B cell (primary cell): ENCODE results near the gene MPV17L. TPM values are rescaled to one million over a fixed set of nuclear protein-coding genes. Genes with fewer than 3 reads are reported as not detected.

ENCODE experiments used
- ATAC-seq: fragments of 200-7000 bp; cut with Tn5 transposase; one replicate; pipeline ENCODE4 v1.10.0; 2021; ENCODE audit warnings: low read depth, mild to moderate bottlenecking, moderate number of reproducible peaks, moderate library complexity
- CTCF ChIA-PET: fragments of 350-600 bp; sonication (Branson Sonifier 250); formaldehyde crosslinking; loops from one replicate; lab custom pipeline; 2021; ENCODE audit warnings: antibody characterized with exemption, inconsistent platforms; lab: Charles Lee
- POLR2A ChIA-PET: fragments of 350-600 bp; sonication (Branson Sonifier 250); formaldehyde crosslinking; loops from one replicate; lab custom pipeline; 2021; ENCODE audit warnings: antibody characterized with exemption; lab: Charles Lee
- DNase-seq: peaks from one replicate; pipeline ENCODE4 v3.0.0; 2013
- H2AFZ ChIP-seq: 2 replicates; pipeline ENCODE4 v1.6.1; 2012; ENCODE audit warnings: mild to moderate bottlenecking, low read depth, low read length; ENCODE audit not compliant: insufficient read depth, poor library complexity, severe bottlenecking
- H3K27ac ChIP-seq, 2 donors: 1 replicate in 1 of 2; 2 replicates in 1 of 2; pipeline ENCODE4 v1.5.1; 2012 to 2013; ENCODE audit warnings: low read length in 2 of 2, mild to moderate bottlenecking in 2 of 2, moderate library complexity in 1 of 2
- H3K27me3 ChIP-seq, 4 experiments: fragments of 200-600 bp in 1 of 4; sonication (generic) in 1 of 4; replicated peaks in 1 of 4; 1 replicate in 2 of 4; 2 replicates in 2 of 4; pipeline versions ENCODE4 v1.6.1 to v1.7.0; 2013 to 2016; ENCODE audit warnings: low read length in 3 of 4, mild to moderate bottlenecking in 2 of 4, mixed read lengths in 1 of 4, moderate library complexity in 1 of 4; ENCODE audit not compliant: insufficient read depth in 4 of 4, control insufficient read depth in 3 of 4; ENCODE audit errors: control extremely low read depth in 1 of 4
- H3K36me3 ChIP-seq, 2 experiments: replicated peaks in 1 of 2; 1 replicate in 1 of 2; 2 replicates in 1 of 2; pipeline versions ENCODE4 v1.6.1 to v1.7.1; 2013; ENCODE audit warnings: low read length in 1 of 2; ENCODE audit not compliant: insufficient read depth in 2 of 2, control insufficient read depth in 1 of 2; ENCODE audit errors: control extremely low read depth in 1 of 2, extremely low read depth in 1 of 2
- H3K4me1 ChIP-seq, 2 donors: fragments of 200-600 bp in 1 of 2; sonication (generic) in 1 of 2; 1 replicate in 1 of 2; 2 replicates in 1 of 2; pipeline versions ENCODE4 v1.5.1 to v1.6.1; 2013 to 2017; ENCODE audit warnings: low read length in 2 of 2; ENCODE audit not compliant: control insufficient read depth in 2 of 2, insufficient read depth in 2 of 2
- H3K4me2 ChIP-seq: replicated peaks from 2 replicates; pipeline ENCODE3; 2012; ENCODE audit warnings: mild to moderate bottlenecking, low read depth, low read length; ENCODE audit not compliant: poor library complexity, severe bottlenecking
- H3K4me3 ChIP-seq, 5 experiments: fragments of 200-600 bp in 1 of 5; sonication (generic) in 1 of 5; 1 replicate in 3 of 5; 2 replicates in 2 of 5; pipeline versions ENCODE4 v1.5.1 to v1.7.0; 2011 to 2016; ENCODE audit warnings: low read length in 4 of 5, mild to moderate bottlenecking in 4 of 5, low read depth in 2 of 5, control low read depth in 1 of 5, moderate library complexity in 1 of 5; ENCODE audit not compliant: insufficient read depth in 1 of 5; ENCODE audit errors: control extremely low read depth in 1 of 5, extremely low read depth in 1 of 5
- H3K79me2 ChIP-seq: fragments of 200-600 bp; sonication (generic); one replicate; pipeline ENCODE4 v1.6.0; 2016; ENCODE audit warnings: low read length; ENCODE audit not compliant: control insufficient read depth, insufficient read depth
- H3K9ac ChIP-seq: fragments of 200-600 bp; sonication (generic); 2 replicates; pipeline ENCODE4 v1.6.1; 2017; ENCODE audit warnings: mild to moderate bottlenecking, low read length, moderate library complexity
- H3K9me3 ChIP-seq, 3 donors: one replicate each; pipeline versions ENCODE4 v1.6.1 to v1.7.1; 2013; ENCODE audit warnings: low read length in 2 of 3; ENCODE audit not compliant: control insufficient read depth in 2 of 3, insufficient read depth in 1 of 3; ENCODE audit errors: control extremely low read depth in 1 of 3
- H4K20me1 ChIP-seq: 2 replicates; pipeline ENCODE4 v1.6.0; 2012; ENCODE audit warnings: mild to moderate bottlenecking, low read length; ENCODE audit not compliant: insufficient read depth, control insufficient read depth, poor library complexity, severe bottlenecking
- H3K27ac Mint-ChIP-seq: one replicate; pipeline ENCODE4 v1.8.0; 2021; ENCODE audit warnings: mixed read lengths
- H3K27me3 Mint-ChIP-seq: one replicate; pipeline ENCODE4 v1.8.0; 2021; ENCODE audit warnings: mixed read lengths
- H3K4me1 Mint-ChIP-seq: one replicate; pipeline ENCODE4 v1.8.0; 2021; ENCODE audit warnings: mixed read lengths
- H3K4me3 Mint-ChIP-seq: one replicate; pipeline ENCODE4 v1.8.0; 2021; ENCODE audit warnings: mixed read lengths
- H3K9me3 Mint-ChIP-seq: one replicate; pipeline ENCODE4 v1.8.0; 2022; ENCODE audit warnings: mixed read lengths; ENCODE audit not compliant: insufficient read depth
- CTCF ChIP-seq: fragments of 200-600 bp; IDR thresholded peaks from one replicate; pipeline ENCODE4 v1.8.0; 2022; ENCODE audit warnings: antibody characterized with exemption, mild to moderate bottlenecking
- EZH2 ChIP-seq: IDR thresholded peaks from 2 replicates; pipeline ENCODE4 v1.6.1; 2012; ENCODE audit warnings: borderline replicate concordance, low read depth, mild to moderate bottlenecking, moderate library complexity, low read length; ENCODE audit not compliant: insufficient read depth, poor library complexity, severe bottlenecking
- WGBS: methylation state at CpG from one replicate; pipeline ENCODE4 v1.1.5; 2013; ENCODE audit warnings: missing lambda C conversion rate; ENCODE audit not compliant: insufficient coverage; 5-methylcytosine and 5-hydroxymethylcytosine counted together
- intact Hi-C: fragments of 100-400 bp; cut with micrococcal nuclease; formaldehyde crosslinking; loops from one replicate; pipeline ENCODE4 v1.10.0; 2022
- polyA plus RNA-seq: library from polyadenylated mRNA; depleted of rRNA; stranded (reverse); fragments of >200 nt; gene quantifications from 2 replicates; pipeline ENCODE4 v1.2.3, GENCODE V29; 2012
- total RNA-seq, 2 donors: library from RNA; stranded (reverse); fragments of 120-200 nt in 1 of 2; gene quantifications; 1 replicate in 1 of 2; 2 replicates in 1 of 2; pipeline versions ENCODE4 v1.2.3 to v1.2.4, GENCODE V29; 2013 to 2022

Gene MPV17L
- total and polyA plus RNA-seq, 2 donors (not counting 1 experiment from before 2014, with no cell fraction given) = 0.06 to 0.27 TPM

- peaks cover 3% of the 10 kb centered on the region for H3K27me3 Mint-ChIP-seq
- no peaks in the 10 kb centered on the region for H3K36me3 ChIP-seq
- POLR2A ChIA-PET = no interaction called here
- H3K4me3 Mint-ChIP-seq = no peak overlapping the region
- CTCF ChIA-PET = interaction anchor here (0.8 kb wide), 1 partner anchor 13 kb away, joined by 3 read pairs; no protein-coding TSS in a partner anchor
- no peak overlapping the region for H3K9ac ChIP-seq
- no peaks in the 10 kb centered on the region for H3K4me1 Mint-ChIP-seq
- H4K20me1 ChIP-seq = no peaks in the 10 kb centered on the region
- DNase-seq (no peak), ATAC-seq (no peak)
- TF ChIP-seq EZH2 = no peak
- TF ChIP-seq CTCF = no peak
- intact Hi-C loops = no loop called here
- no CpG with 5 or more reads among the region's 3 CpGs for WGBS
- no peaks in the 10 kb centered on the region for H3K9me3 Mint-ChIP-seq
- H3K27ac ChIP-seq = no peak overlapping the region
- H3K27ac Mint-ChIP-seq = no peak overlapping the region
- H3K79me2 ChIP-seq = no peaks in the 10 kb centered on the region
- H2AFZ ChIP-seq = no peak overlapping the region
- H3K4me3 ChIP-seq = no peak overlapping the region
- H3K4me1 ChIP-seq = no peaks in the 10 kb centered on the region
- no peak overlapping the region for H3K4me2 ChIP-seq
- no peaks in the 10 kb centered on the region for H3K27me3 ChIP-seq
- no peaks in the 10 kb centered on the region for H3K9me3 ChIP-seq
These were observed 20.0 kb downstream of the MPV17L start for GRCh38 chr16:15415511-15415985.

- Mint-ChIP-seq H3K9me3 (no peaks in the 10 kb centered on the region), H3K27me3 (peaks cover 3% of the 10 kb centered on the region)
These were observed 21.6 kb downstream of the MPV17L start for GRCh38 chr16:15417197-15417596.

More at GRCh38 chr16:15417197-15417596, 21.6 kb downstream of the MPV17L start:
- TF ChIP-seq CTCF = no peak
- TF ChIP-seq EZH2 = no peak
- Mint-ChIP-seq H3K27ac (no peak overlapping the region), H3K4me3 (no peak overlapping the region), H3K4me1 (no peaks in the 10 kb centered on the region)
- Histone ChIP-seq H3K36me3 (no peaks in the 10 kb centered on the region), H3K27ac (no peak overlapping the region), H3K9ac (no peak overlapping the region), H3K79me2 (no peaks in the 10 kb centered on the region), H3K4me3 (no peak overlapping the region), H2AFZ (no peak overlapping the region), H4K20me1 (no peaks in the 10 kb centered on the region), H3K9me3 (no peaks in the 10 kb centered on the region), H3K27me3 (no peaks in the 10 kb centered on the region), H3K4me2 (no peak overlapping the region), H3K4me1 (no peaks in the 10 kb centered on the region)
- POLR2A ChIA-PET = no interaction called here
- WGBS = 97% methylated on average over 2 of the region's 2 CpGs
- no peak for ATAC-seq
- DNase-seq = no peak
- CTCF ChIA-PET = interaction anchor here (0.9 kb wide), 1 partner anchor 13 kb away, joined by 3 read pairs; no protein-coding TSS in a partner anchor
- intact Hi-C loops = no loop called here
